ENCODE measurements around the gene LPA.
"Not testable (repeated sequence)": the region's sequence is repeated elsewhere in the genome, so short reads cannot be mapped to it uniquely, and the experiment has no call there.

The LPA gene

GRCh38 chr6:160544802-160545201 lies 119.3 kb downstream of the LPA start:
- Histone ChIP-seq H3K4me3 (ENCODE audit: extremely low read depth, insufficient read depth, low read length, poor library complexity, severe bottlenecking) (no peak overlapping the region), H3K36me3 (ENCODE audit: control insufficient read depth, insufficient read depth, low read length) (no peaks in the 10 kb centered on the region), H3K27ac (ENCODE audit: low read depth, low read length, severe bottlenecking) (no peak overlapping the region), H3K4me1 (ENCODE audit: control insufficient read depth, insufficient read depth, low read length, poor library complexity, severe bottlenecking) (no peaks in the 10 kb centered on the region), H3K9me3 (ENCODE audit: control insufficient read depth, low read length) (no peaks in the 10 kb centered on the region)
- 84 to 93% methylated on average over 3 to 5 of the region's 6 CpGs for WGBS, 2 experiments (ENCODE audit: insufficient coverage in 2 of 2)

DNA sequence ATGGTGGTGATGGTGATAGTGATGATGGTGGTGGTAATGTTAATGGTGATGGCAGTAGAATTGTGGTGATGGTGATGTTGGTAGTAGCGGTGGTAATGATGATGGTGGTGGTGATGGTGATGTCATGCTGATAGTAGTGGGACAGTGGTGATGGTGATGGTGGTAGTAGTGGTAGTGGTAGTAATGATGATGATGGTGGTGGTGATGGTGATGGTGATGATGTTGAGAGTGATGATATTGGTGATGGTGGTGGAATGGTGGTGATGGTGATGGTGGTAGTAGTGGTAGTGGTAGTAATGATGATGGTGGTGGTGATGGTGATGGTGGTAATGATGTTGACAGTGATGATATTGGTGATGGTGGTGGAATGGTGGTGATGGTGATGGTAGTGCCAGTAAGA lies 128.8 kb downstream of the LPA start:
- Histone ChIP-seq H3K4me1 (ENCODE audit: control insufficient read depth, insufficient read depth, low read length, poor library complexity, severe bottlenecking) (no peaks in the 10 kb centered on the region), H3K9me3 (ENCODE audit: control insufficient read depth, low read length) (no peaks in the 10 kb centered on the region), H3K27ac (ENCODE audit: low read depth, low read length, severe bottlenecking) (no peak overlapping the region), H3K4me3 (ENCODE audit: extremely low read depth, insufficient read depth, low read length, poor library complexity, severe bottlenecking) (no peak overlapping the region), H3K36me3 (ENCODE audit: control insufficient read depth, insufficient read depth, low read length) (no peaks in the 10 kb centered on the region)
- 90 to 100% methylated on average over 1 of the region's 1 CpG for WGBS, 2 experiments (ENCODE audit: insufficient coverage in 2 of 2)

- WGBS, 2 experiments (ENCODE audit: insufficient coverage in 2 of 2), result 12 to 31% methylated on average over 6 to 8 of the region's 9 CpGs
These were observed 129.9 kb downstream of the LPA start for GRCh38 chr6:160534050-160534696.

DNA sequence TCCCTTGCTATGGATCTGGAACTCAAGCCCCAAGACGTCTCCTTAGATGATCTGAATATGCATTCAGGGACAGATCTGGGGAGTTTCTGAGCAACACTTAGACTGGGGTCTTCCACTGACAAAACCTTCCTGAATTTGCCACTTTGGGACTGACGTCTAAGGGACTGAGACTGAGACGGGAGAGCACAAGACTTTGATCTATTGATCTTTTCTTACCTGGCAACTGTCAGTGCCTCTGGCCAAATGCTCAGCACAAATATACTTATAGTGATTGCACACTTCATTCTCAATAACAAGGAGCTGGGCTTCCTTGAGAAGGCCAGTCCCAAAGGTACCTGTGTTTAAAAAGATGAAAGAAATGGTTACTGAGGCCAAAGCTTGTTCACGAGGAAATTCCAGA lies 131.8 kb downstream of the LPA start:
- Histone ChIP-seq H3K4me1 (ENCODE audit: control insufficient read depth, insufficient read depth, low read length, poor library complexity, severe bottlenecking) (no peaks in the 10 kb centered on the region), H3K27ac (ENCODE audit: low read depth, low read length, severe bottlenecking) (no peak overlapping the region), H3K4me3 (ENCODE audit: extremely low read depth, insufficient read depth, low read length, poor library complexity, severe bottlenecking) (no peak overlapping the region), H3K9me3 (ENCODE audit: control insufficient read depth, low read length) (no peaks in the 10 kb centered on the region), H3K36me3 (ENCODE audit: control insufficient read depth, insufficient read depth, low read length) (no peaks in the 10 kb centered on the region)
- WGBS, 2 experiments (ENCODE audit: insufficient coverage in 2 of 2), result 79 to 85% methylated on average over 4 of the region's 4 CpGs

More at GRCh38 chr6:160534050-160534696, 129.9 kb downstream of the LPA start:
- Histone ChIP-seq H3K4me3 (ENCODE audit: extremely low read depth, insufficient read depth, low read length, poor library complexity, severe bottlenecking) (no peak overlapping the region), H3K4me1 (ENCODE audit: control insufficient read depth, insufficient read depth, low read length, poor library complexity, severe bottlenecking) (no peaks in the 10 kb centered on the region), H3K9me3 (ENCODE audit: control insufficient read depth, low read length) (no peaks in the 10 kb centered on the region), H3K36me3 (ENCODE audit: control insufficient read depth, insufficient read depth, low read length) (no peaks in the 10 kb centered on the region), H3K27ac (ENCODE audit: low read depth, low read length, severe bottlenecking) (no peak overlapping the region)

- no peaks in the 10 kb centered on the region for H3K36me3 ChIP-seq (ENCODE audit: control insufficient read depth, insufficient read depth, low read length)
- 80% methylated on average over 1 of the region's 2 CpGs; no CpG with 5 or more reads in 1 of the 2 experiments for WGBS, 2 experiments (ENCODE audit: insufficient coverage in 2 of 2)
- H3K4me3 ChIP-seq (ENCODE audit: extremely low read depth, insufficient read depth, low read length, poor library complexity, severe bottlenecking), result no peak overlapping the region
- no peaks in the 10 kb centered on the region for H3K9me3 ChIP-seq (ENCODE audit: control insufficient read depth, low read length)
- H3K4me1 ChIP-seq (ENCODE audit: control insufficient read depth, insufficient read depth, low read length, poor library complexity, severe bottlenecking), result no peaks in the 10 kb centered on the region
- no peak overlapping the region for H3K27ac ChIP-seq (ENCODE audit: low read depth, low read length, severe bottlenecking)
These were observed 132.2 kb downstream of the LPA start for GRCh38 chr6:160531826-160532225.

GRCh38 chr6:160529524-160529923 lies 134.6 kb downstream of the LPA start:
- H3K4me1 ChIP-seq (ENCODE audit: control insufficient read depth, insufficient read depth, low read length, poor library complexity, severe bottlenecking); H3K9me3 ChIP-seq (ENCODE audit: control insufficient read depth, low read length); H3K36me3 ChIP-seq (ENCODE audit: control insufficient read depth, insufficient read depth, low read length); H3K4me3 ChIP-seq (ENCODE audit: extremely low read depth, insufficient read depth, low read length, poor library complexity, severe bottlenecking); H3K27ac ChIP-seq (ENCODE audit: low read depth, low read length, severe bottlenecking): not testable (repeated sequence)
- WGBS, 2 experiments (ENCODE audit: insufficient coverage in 2 of 2), result 73 to 92% methylated on average over 3 to 5 of the region's 5 CpGs

DNA sequence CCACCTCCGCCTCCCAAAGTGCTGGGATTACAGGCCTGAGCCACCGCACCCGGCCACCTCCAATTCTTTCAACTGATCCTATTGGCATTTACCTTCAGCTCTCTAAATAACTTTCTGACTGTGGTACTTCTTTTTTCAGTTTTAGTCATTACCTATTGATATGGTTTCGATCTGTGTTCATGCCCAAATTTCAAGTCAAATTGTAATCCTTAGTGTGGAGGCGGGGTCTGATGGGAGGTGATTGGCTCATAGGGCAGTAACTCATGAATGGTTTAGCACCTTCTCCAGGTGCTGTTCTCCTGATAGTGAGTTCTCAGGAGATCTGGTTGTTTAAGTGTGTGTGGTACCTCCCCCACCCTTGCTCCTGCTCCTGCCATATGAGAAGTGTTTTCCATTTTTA lies 140.9 kb downstream of the LPA start:
- Histone ChIP-seq H3K9me3 (ENCODE audit: control insufficient read depth, low read length) (no peaks in the 10 kb centered on the region), H3K36me3 (ENCODE audit: control insufficient read depth, insufficient read depth, low read length) (no peaks in the 10 kb centered on the region), H3K4me3 (ENCODE audit: extremely low read depth, insufficient read depth, low read length, poor library complexity, severe bottlenecking) (no peak overlapping the region), H3K27ac (ENCODE audit: low read depth, low read length, severe bottlenecking) (no peak overlapping the region), H3K4me1 (ENCODE audit: control insufficient read depth, insufficient read depth, low read length, poor library complexity, severe bottlenecking) (no peaks in the 10 kb centered on the region)
- WGBS, 2 experiments (ENCODE audit: insufficient coverage in 2 of 2), result 91 to 94% methylated on average over 3 to 5 of the region's 5 CpGs

DNA sequence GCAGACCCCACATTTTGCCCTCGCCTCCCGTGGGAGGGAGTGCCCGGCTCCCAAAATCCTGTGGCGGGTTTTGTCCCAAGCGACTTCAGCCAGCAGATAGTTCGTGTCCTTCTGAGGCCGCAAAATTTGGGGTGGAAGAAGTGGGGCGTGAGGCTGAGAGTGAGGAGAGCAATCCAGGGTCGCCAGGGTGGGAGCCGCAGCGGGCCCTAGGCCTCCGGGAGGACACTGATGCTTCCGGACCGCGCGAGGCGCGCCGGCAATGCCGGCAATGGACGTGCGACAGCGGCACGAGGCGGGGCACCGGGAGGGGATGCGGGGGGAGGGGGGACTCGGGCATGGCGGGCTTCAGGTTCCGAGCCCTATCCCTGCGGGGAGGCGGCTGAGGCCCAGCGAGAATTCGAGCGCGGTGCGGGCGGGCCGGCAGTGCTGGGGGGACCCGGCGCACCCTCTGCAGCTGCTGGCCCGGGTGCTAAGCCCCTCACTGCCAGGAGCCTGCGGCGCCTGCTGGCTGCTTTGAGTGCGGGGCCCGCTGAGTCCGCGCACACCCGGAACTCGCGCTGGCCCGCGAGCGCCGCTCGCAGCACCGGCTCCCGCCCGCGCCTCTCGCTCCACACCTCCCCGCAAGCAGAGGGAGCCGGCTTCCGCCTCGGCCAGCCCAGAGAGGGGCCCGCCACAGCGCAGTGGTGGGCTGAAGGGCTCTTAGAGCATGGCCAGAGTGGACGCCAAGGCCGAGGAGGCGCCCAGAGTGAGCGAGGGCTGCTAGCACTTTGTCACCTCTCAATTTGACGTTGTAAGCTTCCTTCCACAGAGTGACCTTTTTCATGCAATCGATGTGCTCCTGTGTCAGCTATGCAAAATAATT lies 143.8 kb downstream of the LPA start:
- Histone ChIP-seq H3K4me1 (ENCODE audit: control insufficient read depth, insufficient read depth, low read length, poor library complexity, severe bottlenecking) (no peaks in the 10 kb centered on the region), H3K4me3 (ENCODE audit: extremely low read depth, insufficient read depth, low read length, poor library complexity, severe bottlenecking) (peak overlapping the region; percentile 61), H3K27ac (ENCODE audit: low read depth, low read length, severe bottlenecking) (peak overlapping the region; percentile 41), H3K36me3 (ENCODE audit: control insufficient read depth, insufficient read depth, low read length) (no peaks in the 10 kb centered on the region), H3K9me3 (ENCODE audit: control insufficient read depth, low read length) (no peaks in the 10 kb centered on the region)
- WGBS, 2 experiments (ENCODE audit: insufficient coverage in 2 of 2), result 1 to 3% methylated on average over 23 to 57 of the region's 73 CpGs

DNA sequence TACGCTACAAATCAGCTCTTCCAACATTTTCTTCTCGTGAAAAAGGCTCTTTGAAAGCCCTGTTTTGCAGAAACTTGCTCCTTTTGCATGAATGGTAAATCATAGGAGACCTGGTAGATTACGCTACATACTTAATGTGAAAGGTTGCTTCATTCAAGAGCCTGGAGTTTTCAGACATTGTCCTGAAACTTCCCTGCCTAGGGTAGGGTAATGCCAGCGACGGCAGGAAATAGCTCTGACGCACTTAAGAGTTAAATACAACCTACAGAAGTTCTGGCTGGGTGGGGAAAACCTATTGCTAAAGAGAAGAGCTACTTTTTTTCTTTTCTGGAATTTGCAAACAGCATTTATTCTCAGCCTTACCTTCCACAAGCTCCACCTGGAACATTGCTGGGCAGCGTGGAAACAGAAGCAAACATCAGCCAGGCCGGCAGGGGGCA lies 144.5 kb downstream of the LPA start:
- no peaks in the 10 kb centered on the region for H3K4me1 ChIP-seq (ENCODE audit: control insufficient read depth, insufficient read depth, low read length, poor library complexity, severe bottlenecking)
- no peaks in the 10 kb centered on the region for H3K9me3 ChIP-seq (ENCODE audit: control insufficient read depth, low read length)
- H3K4me3 ChIP-seq (ENCODE audit: extremely low read depth, insufficient read depth, low read length, poor library complexity, severe bottlenecking), result peak overlapping the region; percentile 61
- WGBS, 2 experiments (ENCODE audit: insufficient coverage in 2 of 2), result 26 to 57% methylated on average over 3 to 6 of the region's 8 CpGs
- peak overlapping the region; percentile 41 for H3K27ac ChIP-seq (ENCODE audit: low read depth, low read length, severe bottlenecking)
- no peaks in the 10 kb centered on the region for H3K36me3 ChIP-seq (ENCODE audit: control insufficient read depth, insufficient read depth, low read length)

DNA sequence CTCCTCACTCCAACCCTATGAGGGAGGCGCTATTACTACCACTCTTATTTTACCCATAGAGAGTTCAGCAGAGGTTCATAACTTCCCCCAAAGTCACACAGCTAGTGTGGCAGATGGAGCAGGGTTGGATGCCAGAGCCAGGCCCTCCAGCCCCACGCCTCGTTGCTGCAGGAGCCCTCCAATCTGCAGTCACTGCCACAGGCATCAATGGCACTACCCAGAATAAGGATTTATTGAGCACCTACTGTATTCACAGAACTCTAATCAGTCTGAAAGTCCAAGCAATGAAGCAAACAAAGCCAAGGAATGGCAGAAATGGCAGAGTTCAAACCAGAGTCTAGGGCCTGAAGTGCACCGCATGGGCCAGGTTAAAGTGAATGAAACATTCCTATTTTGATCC lies 144.9 kb downstream of the LPA start:
- Histone ChIP-seq H3K27ac (ENCODE audit: low read depth, low read length, severe bottlenecking) (no peak overlapping the region), H3K4me1 (ENCODE audit: control insufficient read depth, insufficient read depth, low read length, poor library complexity, severe bottlenecking) (no peaks in the 10 kb centered on the region), H3K9me3 (ENCODE audit: control insufficient read depth, low read length) (no peaks in the 10 kb centered on the region), H3K4me3 (ENCODE audit: extremely low read depth, insufficient read depth, low read length, poor library complexity, severe bottlenecking) (no peak overlapping the region), H3K36me3 (ENCODE audit: control insufficient read depth, insufficient read depth, low read length) (no peaks in the 10 kb centered on the region)
- 90 to 100% methylated on average over 1 of the region's 4 CpGs for whole genome bisulfite sequencing, 2 experiments (ENCODE audit: insufficient coverage in 2 of 2)

DNA sequence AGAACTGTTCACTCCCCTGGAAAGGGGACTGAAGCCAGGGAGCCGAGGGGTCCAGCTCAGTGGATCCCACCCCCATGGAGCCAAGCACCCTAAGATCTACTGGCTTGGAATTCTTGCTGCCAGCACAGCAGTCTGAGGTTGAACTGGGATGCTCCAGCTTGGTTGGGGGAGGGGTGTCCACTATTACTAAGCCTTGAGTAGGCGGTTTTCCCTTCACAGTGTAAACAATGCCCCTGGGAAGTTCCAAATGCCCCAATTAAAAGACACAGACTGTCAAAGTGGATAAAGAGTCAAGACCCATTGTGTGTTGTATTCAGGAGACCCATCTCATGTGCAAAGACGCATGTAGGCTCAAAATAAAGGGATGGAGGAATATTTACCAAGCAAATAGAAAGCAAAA lies 150.2 kb downstream of the LPA start:
- no peaks in the 10 kb centered on the region for H3K36me3 ChIP-seq (ENCODE audit: control insufficient read depth, insufficient read depth, low read length)
- no peaks in the 10 kb centered on the region for H3K9me3 ChIP-seq (ENCODE audit: control insufficient read depth, low read length)
- H3K4me1 ChIP-seq (ENCODE audit: control insufficient read depth, insufficient read depth, low read length, poor library complexity, severe bottlenecking), result peaks cover 6% of the 10 kb centered on the region
- no peak overlapping the region for H3K4me3 ChIP-seq (ENCODE audit: extremely low read depth, insufficient read depth, low read length, poor library complexity, severe bottlenecking)
- 60 to 83% methylated on average over 2 to 3 of the region's 3 CpGs for WGBS, 2 experiments (ENCODE audit: insufficient coverage in 2 of 2)
- no peak overlapping the region for H3K27ac ChIP-seq (ENCODE audit: low read depth, low read length, severe bottlenecking)
